GM11168 (cell line): ENCODE results near the gene ARHGAP15.

Experiments used
- in situ Hi-C: fragments of 300-500 bp; cut with MboI; formaldehyde crosslinking; loops from one replicate; pipeline ENCODE4 v1.12.0; 2022; ENCODE audit warnings: low sequenced_read_pairs; ENCODE audit not compliant: unreplicated experiment

ARHGAP15 gene

DNA sequence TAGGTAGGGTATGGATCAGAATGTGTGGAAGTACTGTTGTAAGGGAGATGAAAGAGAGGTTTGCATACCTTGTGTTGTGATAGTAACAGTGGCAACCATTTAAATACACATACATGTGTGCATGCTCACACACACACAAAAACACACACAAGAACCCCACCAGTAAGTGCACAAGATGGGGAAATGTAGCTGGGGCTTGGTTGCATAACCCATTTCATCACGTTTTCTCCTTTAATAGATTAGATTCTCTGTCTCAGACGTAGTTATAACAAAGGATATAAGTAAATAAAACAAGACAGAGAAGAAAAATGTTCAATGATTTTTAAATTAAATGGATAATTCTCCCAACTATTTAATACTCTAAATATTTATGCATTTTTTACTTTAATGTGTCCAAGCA, 13.4 kb downstream of the ARHGAP15 start:
- in situ Hi-C loops: no loop called here

DNA sequence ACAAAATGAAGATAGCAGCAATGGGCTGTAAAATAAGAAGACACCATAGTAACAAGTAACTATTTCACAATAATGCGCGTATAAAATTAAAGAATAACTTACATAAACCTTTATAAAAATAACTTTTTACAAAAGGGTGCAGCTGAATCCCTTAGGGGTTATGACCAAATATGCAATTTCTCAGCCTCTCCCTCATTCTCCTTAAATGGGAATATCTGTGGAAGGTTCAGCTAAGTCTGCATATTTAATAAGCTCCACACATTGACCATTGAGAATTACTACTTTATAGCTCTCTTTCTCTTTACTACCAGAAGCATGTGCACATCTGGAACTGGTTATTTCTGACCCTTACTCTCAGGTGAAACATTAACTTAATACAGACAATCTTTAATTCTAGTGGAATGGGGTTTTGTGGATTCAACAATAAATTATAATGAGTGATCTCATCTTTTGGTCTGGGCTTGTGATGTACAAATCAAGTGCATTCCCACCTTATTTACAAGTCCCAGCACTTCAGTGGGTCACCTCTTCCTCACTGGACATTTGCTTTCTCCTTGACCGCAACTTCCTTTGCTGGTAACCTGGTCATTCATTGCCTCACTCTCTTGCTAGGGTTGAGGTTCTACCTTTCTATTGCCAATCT, 15.7 kb downstream of the ARHGAP15 start:
- in situ Hi-C loops: no loop called here

GRCh38 chr2:143146366-143146765, 17.1 kb downstream of the ARHGAP15 start:
- in situ Hi-C loops: no loop called here

DNA sequence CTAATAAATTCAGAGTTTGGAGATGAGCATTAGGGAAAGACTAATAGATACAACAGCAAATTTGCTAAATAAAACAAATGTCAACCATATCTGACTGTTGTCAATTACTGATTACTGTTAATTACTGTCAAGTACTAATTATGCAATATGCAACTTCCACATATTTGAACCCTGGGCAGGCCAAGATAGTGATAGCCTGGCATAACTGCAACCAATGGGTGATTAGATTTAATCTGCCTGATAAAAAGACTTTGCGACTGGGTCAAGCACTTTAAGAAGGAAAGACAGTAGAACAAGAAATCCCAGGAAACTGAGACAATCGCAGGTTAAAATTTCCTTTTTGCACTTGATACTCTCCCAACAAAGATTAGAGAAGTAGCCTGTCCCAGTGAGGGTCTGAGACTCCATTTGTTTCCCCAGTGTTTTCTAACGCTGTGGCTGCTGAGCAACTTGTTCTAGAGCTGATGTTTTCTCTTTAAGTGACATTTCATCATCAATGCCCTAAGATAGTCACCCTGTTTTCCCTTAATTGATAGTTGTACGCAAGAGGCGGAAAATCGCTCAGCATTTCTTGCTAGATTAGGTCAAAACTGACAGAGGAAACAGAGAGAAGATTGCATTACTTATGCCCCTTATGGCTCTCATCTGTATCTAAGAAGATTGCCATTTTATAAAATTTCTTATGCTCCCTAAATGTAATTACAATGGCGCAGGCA, 17.8 kb downstream of the ARHGAP15 start:
- in situ Hi-C loops: no loop called here

- in situ Hi-C loops: no loop called here
These were observed 18.8 kb downstream of the ARHGAP15 start for GRCh38 chr2:143148011-143148410.

GRCh38 chr2:143148757-143149156, 19.5 kb downstream of the ARHGAP15 start:
- in situ Hi-C loops: no loop called here

DNA sequence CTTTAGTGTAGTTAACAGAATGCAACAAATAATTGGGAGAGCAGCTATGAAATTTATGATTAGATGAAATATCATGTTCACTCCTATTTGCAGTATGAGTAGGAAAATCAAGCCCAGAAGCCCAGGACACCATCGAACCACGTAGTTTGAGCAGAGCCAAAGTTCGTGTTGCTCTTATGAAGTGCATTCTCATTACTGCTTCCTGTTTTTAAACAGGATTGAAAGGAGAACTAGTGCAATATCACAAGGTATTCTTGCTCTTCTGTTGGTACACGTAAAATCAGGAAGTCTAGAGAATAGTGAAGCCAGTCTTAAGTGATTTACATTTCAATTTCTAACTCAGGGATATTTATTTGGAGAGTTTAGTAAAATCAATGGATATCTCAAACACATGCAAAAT, 21.1 kb downstream of the ARHGAP15 start:
- in situ Hi-C loops: no loop called here

DNA sequence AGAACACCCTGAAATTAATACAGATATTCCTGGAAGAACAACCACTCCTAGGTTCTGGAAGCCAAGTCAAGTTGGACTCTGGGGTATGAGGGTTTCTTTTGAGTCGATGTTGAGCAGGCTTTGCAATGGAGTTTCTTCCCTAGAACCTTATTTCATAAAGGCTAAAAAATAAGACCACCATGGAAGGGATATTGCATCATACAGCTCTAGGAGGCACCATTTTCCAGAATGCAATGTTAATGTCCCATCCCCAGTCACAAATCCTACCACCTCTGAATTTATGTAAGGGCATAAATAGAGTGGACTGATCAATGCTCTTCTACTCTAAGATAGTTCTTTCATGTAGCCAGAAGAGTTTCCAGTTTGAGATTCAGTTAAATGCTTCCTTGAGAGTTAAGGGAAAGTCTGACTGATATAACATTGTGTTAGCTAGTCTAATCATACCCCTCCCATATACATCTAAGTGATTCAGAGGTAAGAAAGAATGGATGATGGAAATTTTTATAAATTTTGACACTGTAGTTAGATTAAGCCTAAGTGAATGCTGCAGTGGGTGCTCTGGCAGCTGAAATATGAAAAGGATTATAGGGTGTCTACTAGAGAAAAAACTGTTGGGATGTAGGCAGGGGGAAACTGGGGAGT, 22.0 kb downstream of the ARHGAP15 start:
- in situ Hi-C loops: no loop called here

GRCh38 chr2:143152219-143152618, 23.0 kb downstream of the ARHGAP15 start:
- in situ Hi-C loops: no loop called here

GRCh38 chr2:143152637-143153036, 23.4 kb downstream of the ARHGAP15 start:
- in situ Hi-C loops: no loop called here

- in situ Hi-C loops: no loop called here
These were observed 26.4 kb downstream of the ARHGAP15 start for GRCh38 chr2:143155661-143156060.

DNA sequence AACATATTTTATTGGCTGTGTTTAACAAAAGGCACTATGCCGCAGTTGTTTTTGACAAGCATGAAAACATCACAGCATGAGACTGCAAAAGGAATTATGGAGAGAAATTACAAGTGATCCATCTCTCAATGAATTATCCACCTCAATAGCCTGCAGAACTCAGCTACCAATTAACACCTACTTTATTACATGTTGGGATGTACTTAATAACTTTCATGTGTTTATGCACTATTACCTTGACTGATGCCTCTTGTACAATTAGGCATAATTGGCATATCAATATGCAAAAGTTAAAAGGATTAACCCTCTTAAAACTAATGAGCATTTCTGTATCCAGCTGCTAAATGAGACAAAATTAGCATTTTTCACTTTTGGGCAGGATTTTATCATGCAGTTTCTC, 27.8 kb downstream of the ARHGAP15 start:
- in situ Hi-C loops: no loop called here

GRCh38 chr2:143157418-143157817, 28.2 kb downstream of the ARHGAP15 start:
- in situ Hi-C loops: no loop called here

GRCh38 chr2:143158098-143158497, 28.9 kb downstream of the ARHGAP15 start:
- in situ Hi-C loops: no loop called here

DNA sequence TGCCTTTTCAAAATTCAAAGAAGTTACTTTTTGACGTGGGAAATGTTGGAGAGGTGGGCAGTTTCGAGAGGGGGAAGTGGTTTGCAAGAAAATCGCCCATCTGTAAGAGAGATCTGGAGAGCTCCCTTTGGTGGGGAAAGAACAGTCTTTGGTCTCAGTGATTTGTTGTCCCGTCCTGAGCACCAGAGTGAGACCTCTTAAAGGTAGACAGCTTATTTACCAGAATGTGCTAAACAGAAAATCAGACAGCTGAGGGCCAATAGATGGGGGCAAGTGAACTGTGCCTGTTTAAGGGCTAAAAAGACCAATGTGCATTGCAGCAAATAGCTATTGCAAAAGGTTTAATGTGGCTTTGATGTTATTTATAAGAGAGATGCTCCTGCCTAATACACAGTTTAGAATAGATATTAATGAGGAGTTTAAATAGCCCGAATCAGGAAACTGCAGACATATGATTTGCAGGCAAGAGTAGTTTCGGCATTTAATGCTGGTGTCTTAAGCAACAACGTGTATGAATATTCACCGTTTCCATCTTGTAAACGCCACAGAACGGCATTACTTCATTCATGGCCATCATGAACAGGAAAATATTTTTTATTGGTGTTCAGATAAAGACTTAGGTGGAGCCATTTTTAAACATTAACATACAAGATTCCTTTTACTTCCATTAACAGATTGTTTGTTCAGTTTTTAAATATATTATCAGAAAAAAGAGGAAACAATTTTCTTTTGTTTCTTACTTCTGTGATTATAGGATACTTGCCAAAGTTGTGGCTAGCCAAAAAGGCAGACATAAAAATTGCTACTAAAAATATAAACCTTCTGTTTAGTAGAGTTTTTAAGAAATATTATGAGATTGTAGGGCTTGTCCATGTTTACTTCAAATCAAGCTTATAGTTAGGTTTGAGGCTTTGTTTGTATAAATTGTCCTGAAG, 29.6 kb downstream of the ARHGAP15 start:
- in situ Hi-C loops: no loop called here

GRCh38 chr2:143159486-143159840, 30.2 kb downstream of the ARHGAP15 start:
- in situ Hi-C loops: no loop called here

GRCh38 chr2:143160732-143161707, 31.8 kb downstream of the ARHGAP15 start:
- in situ Hi-C loops: loop anchor here (10.0 kb wide), 1 partner anchor 46 kb away; no protein-coding TSS in a partner anchor

DNA sequence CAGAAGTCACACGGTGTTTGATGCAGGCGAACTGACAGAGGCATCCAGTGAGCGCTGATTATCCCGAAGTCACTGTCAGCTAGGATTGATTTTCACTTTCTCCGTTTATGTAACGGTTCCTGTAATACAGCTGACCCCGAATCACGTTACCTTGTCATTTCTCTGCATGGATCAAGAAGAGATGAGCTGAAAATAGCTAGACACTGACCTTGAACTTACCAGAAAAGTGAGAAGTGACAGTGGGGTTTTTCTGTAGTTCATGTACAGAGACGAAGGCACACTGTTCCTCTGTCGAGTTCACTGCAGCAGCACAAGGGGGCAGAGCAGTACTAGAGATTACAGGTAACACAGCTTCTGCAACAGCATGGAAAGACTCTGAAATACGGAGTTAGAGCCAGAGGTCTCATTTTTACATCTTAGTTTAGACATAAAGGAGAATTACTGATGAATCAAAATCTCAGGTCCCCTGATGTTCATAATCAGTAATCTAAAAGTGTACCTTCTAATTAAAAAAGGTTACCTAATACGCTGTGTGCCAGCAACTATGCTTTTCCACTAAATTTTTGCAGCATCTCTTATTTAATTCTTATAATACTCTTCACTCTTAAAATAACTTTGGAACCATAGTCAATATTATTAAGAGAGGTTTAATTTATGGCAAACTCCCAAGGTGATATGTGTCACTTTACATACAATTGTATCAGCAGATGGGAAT, 33.1 kb downstream of the ARHGAP15 start:
- in situ Hi-C loops: loop anchor here (10.0 kb wide), 1 partner anchor 47 kb away; no protein-coding TSS in a partner anchor

DNA sequence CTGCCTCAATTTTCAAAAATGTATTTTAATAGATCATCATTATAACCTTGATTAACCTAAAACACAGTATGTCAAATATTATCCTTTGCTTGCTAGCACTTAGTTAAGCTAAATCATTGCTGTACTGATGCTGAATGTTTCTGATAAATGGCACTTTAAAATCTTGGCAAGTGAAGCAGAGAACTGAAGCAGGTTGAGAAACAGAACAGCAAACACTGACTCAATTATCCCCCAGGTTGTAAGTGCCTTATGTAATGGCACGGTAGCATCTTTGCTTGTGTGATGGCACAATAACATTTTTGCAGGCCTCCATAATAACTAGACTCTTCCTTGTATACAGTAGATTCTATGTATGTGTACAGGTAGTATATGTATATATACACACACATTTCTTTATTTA, 33.8 kb downstream of the ARHGAP15 start:
- in situ Hi-C loops: loop anchor here (10.0 kb wide), 1 partner anchor 48 kb away; no protein-coding TSS in a partner anchor
